ENCODE data around the gene SRMS.

DNA sequence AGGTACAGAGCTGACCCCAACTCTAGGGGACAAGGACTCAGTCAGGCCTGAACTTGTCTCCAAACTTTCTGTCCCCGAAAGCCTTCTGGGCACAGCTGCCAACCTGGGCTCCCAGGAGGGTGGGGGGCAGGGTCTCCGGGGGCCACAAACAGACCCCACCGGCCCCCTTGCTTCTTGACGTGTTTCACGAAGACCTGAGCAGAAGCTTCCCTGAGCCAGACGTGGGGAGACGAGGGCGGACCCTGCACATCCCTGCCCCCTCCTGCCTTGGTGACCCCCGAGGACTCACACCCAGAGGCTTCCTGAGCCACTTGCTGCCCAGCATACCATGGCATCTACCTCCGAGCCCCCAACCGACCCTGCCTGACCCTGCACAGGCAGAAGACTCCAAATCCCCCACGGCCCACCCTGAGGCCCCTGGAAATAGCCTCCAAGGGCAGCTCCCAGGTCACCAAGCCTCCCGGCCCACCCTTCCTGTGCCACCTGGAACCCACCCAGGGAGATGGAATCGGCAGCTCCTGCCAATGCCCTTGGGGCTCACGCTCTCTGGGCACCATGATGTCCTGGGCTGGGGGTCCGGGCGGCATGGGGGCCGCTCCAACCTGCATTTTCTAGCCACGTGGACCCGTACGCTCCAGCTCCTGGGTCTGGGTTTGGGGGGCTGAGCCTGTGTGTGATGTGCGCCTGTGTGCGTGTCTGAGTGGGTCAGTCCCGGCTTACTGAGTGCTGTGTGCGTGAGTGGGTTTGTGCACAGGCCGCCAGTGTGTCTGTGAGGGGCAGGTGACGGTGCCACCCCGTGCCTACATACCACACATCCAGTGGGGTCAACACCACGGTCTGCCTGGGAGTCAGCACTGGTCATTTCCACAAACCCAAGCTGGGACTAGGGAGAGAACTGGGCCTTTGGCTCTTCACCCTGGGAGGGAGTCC lies 7.8 kb downstream of the SRMS start:
- TF ChIP-seq, protein P1, sequence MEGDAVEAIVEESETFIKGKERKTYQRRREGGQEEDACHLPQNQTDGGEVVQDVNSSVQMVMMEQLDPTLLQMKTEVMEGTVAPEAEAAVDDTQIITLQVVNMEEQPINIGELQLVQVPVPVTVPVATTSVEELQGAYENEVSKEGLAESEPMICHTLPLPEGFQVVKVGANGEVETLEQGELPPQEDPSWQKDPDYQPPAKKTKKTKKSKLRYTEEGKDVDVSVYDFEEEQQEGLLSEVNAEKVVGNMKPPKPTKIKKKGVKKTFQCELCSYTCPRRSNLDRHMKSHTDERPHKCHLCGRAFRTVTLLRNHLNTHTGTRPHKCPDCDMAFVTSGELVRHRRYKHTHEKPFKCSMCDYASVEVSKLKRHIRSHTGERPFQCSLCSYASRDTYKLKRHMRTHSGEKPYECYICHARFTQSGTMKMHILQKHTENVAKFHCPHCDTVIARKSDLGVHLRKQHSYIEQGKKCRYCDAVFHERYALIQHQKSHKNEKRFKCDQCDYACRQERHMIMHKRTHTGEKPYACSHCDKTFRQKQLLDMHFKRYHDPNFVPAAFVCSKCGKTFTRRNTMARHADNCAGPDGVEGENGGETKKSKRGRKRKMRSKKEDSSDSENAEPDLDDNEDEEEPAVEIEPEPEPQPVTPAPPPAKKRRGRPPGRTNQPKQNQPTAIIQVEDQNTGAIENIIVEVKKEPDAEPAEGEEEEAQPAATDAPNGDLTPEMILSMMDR (IDR thresholded peaks at IDR 0.05): no peak
- TF ChIP-seq EZH2 (IDR thresholded peaks at IDR 0.05; ENCODE audit: borderline replicate concordance, insufficient read depth, low read depth, low read length, poor library complexity, severe bottlenecking): no peak
